Neural crest cell (in vitro differentiated cells): Measurements from ENCODE around the gene RAB11FIP3. TPM values are rescaled to one million over a fixed set of nuclear protein-coding genes. Genes with fewer than 3 reads are reported as not detected.
A peak's percentile ranks its signal among the peaks of the same experiment; 100 is the strongest.

Experiments used
- DNase-seq: peaks from one replicate; pipeline ENCODE4 v3.0.0; 2021; ENCODE audit warnings: low read depth, mixed read lengths, low spot score
- H3K27ac Mint-ChIP-seq: one replicate; pipeline ENCODE4 v1.8.0; 2021; ENCODE audit warnings: mild to moderate bottlenecking, mixed read lengths; ENCODE audit not compliant: unreplicated experiment
- H3K27me3 Mint-ChIP-seq: 2 replicates; pipeline ENCODE4 v1.8.0; 2021; ENCODE audit warnings: low read depth, mild to moderate bottlenecking, mixed read lengths
- H3K36me3 Mint-ChIP-seq: 2 replicates; pipeline ENCODE4 v1.8.0; 2021; ENCODE audit warnings: low read depth, mild to moderate bottlenecking, mixed read lengths
- H3K4me1 Mint-ChIP-seq: 2 replicates; pipeline ENCODE4 v1.8.0; 2021; ENCODE audit warnings: mixed read lengths
- H3K4me3 Mint-ChIP-seq: one replicate; pipeline ENCODE4 v1.8.0; 2021; ENCODE audit warnings: mild to moderate bottlenecking, mixed read lengths
- H3K9me3 Mint-ChIP-seq: 2 replicates; pipeline ENCODE4 v1.8.0; 2021; ENCODE audit warnings: mixed read lengths
- CTCF ChIP-seq: fragments of 200-600 bp; sonication (generic); conservative IDR thresholded peaks from 2 replicates; pipeline ENCODE4 v1.5.0; 2021; ENCODE audit warnings: antibody characterized with exemption, mild to moderate bottlenecking
- total RNA-seq: library from RNA; stranded (reverse); gene quantifications from 2 replicates; pipeline ENCODE4 v1.2.1, GENCODE V29; 2021

RAB11FIP3 gene
- total RNA-seq, 1 donor from 2014 or later = 72.2 TPM

- H3K4me3 Mint-ChIP-seq = peak overlapping the region; percentile 89
- peaks cover 45% of the 10 kb centered on the region for H3K4me1 Mint-ChIP-seq
- TF ChIP-seq CTCF = no peak
Observed at GRCh38 chr16:425740-426114, 278 bp downstream of the RAB11FIP3 start.

GRCh38 chr16:426115-426905, 861 bp downstream of the RAB11FIP3 start:
- H3K36me3 Mint-ChIP-seq = peaks cover 6% of the 10 kb centered on the region
- H3K27me3 Mint-ChIP-seq = peaks cover 17% of the 10 kb centered on the region
- no peak overlapping the region for H3K27ac Mint-ChIP-seq
- no peak for TF ChIP-seq CTCF
- peak overlapping the region; percentile 98 for H3K4me3 Mint-ChIP-seq
- no peaks in the 10 kb centered on the region for H3K9me3 Mint-ChIP-seq
- H3K4me1 Mint-ChIP-seq = peaks cover 50% of the 10 kb centered on the region
- DNase-seq = no peak

More at GRCh38 chr16:425740-426114, 278 bp downstream of the RAB11FIP3 start:
- Mint-ChIP-seq H3K9me3 (no peaks in the 10 kb centered on the region), H3K27ac (no peak overlapping the region), H3K36me3 (peaks cover 2% of the 10 kb centered on the region), H3K27me3 (peaks cover 21% of the 10 kb centered on the region)
- DNase-seq = no peak

- H3K27me3 Mint-ChIP-seq = peaks cover 17% of the 10 kb centered on the region
Observed at GRCh38 chr16:426906-427249, 1.4 kb downstream of the RAB11FIP3 start.

GRCh38 chr16:427250-427649, 1.8 kb downstream of the RAB11FIP3 start:
- H3K4me1 Mint-ChIP-seq = peaks cover 50% of the 10 kb centered on the region
- no peak overlapping the region for H3K27ac Mint-ChIP-seq
- no peak for DNase-seq
- no peak for TF ChIP-seq CTCF
- no peaks in the 10 kb centered on the region for H3K9me3 Mint-ChIP-seq
- H3K27me3 Mint-ChIP-seq = peaks cover 17% of the 10 kb centered on the region
- peaks cover 6% of the 10 kb centered on the region for H3K36me3 Mint-ChIP-seq
- H3K4me3 Mint-ChIP-seq = peak overlapping the region; percentile 98

More at GRCh38 chr16:426906-427249, 1.4 kb downstream of the RAB11FIP3 start:
- H3K4me3 Mint-ChIP-seq = peak overlapping the region; percentile 98
- H3K36me3 Mint-ChIP-seq = peaks cover 6% of the 10 kb centered on the region
- no peak for TF ChIP-seq CTCF
- no peak for DNase-seq
- H3K9me3 Mint-ChIP-seq = no peaks in the 10 kb centered on the region
- H3K27ac Mint-ChIP-seq = no peak overlapping the region
- peaks cover 50% of the 10 kb centered on the region for H3K4me1 Mint-ChIP-seq

GRCh38 chr16:430904-431303, 5.5 kb downstream of the RAB11FIP3 start:
- H3K27me3 Mint-ChIP-seq = no peaks in the 10 kb centered on the region
- H3K36me3 Mint-ChIP-seq = peaks cover 9% of the 10 kb centered on the region
- no peak for DNase-seq
- peak overlapping the region; percentile 10 for H3K27ac Mint-ChIP-seq
- H3K4me1 Mint-ChIP-seq = peaks cover 37% of the 10 kb centered on the region
- no peaks in the 10 kb centered on the region for H3K9me3 Mint-ChIP-seq
- H3K4me3 Mint-ChIP-seq = peak overlapping the region; percentile 44
- no peak for TF ChIP-seq CTCF
